Measurements from ENCODE around the gene SSB.

SSB gene

DNA sequence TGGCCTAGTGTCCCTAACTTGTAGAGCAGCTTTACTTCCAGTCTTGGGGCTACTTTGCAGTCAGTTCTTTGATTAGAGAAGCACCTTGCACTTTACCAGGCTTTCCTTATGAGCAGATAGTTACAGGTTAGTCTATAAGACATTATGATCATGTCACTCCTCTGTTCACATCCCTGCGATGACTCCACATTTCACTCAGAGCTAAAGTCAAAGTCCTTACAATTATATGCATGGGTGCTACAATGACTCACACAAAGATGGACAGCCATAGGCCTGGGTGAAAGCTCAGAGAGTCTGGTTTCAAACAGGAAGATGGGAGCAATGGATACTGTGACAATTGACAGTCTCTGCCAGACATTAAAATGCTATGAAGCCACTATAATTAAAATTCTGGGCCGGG, 27.1 kb upstream of the SSB start:
- TF ChIP-seq GATA2 (IDR thresholded peaks at IDR 0.05; ENCODE audit: low read depth, low read length) (no peak), GATA3 (IDR thresholded peaks at IDR 0.05; ENCODE audit: low read depth, low read length) (no peak)

DNA sequence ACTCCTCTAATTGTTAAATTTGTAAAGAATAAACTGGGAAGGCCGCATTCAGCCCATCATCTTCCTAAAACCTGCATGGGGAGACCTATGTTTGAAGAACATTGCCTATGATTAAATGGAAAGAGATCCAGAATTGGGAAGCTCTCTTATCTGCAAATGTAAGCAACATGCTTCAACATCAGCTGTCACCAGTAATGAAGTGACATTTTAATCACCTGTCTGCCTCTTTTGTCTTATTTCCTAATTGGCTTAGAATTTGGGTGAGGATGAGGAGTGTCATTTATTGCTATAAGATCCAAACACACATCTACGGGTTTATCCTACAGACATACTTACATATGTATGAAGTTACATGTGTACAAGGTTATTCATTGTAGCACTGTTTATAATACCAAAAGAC, 26.0 kb upstream of the SSB start:
- TF ChIP-seq GATA2 (IDR thresholded peaks at IDR 0.05; ENCODE audit: low read depth, low read length) (no peak), GATA3 (IDR thresholded peaks at IDR 0.05; ENCODE audit: low read depth, low read length) (no peak)

DNA sequence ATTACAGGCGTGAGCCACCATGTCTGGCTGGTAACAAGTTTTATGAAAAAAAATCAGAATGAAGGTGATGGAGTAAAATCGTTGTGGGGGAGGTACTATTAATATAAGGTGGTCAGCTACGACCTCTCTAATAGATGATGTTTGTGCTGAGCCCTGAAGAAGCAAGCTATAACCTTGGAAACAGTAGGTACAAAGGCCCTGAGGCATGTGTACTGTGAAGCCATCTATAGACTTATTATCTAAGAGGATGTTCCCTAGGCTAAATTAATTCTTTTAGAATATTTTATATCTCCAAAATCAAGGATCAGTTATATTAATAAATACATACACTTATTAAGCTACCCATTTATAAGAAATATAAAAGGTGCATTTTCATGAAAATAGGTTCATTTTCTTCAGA, 23.3 kb upstream of the SSB start:
- no peak for TF ChIP-seq GATA3 (IDR thresholded peaks at IDR 0.05; ENCODE audit: low read depth, low read length)
- TF ChIP-seq GATA2 (IDR thresholded peaks at IDR 0.05; ENCODE audit: low read depth, low read length), result no peak

GRCh38 chr2:169775765-169776164, 22.9 kb upstream of the SSB start:
- TF ChIP-seq GATA2 (IDR thresholded peaks at IDR 0.05; ENCODE audit: low read depth, low read length) (no peak), GATA3 (IDR thresholded peaks at IDR 0.05; ENCODE audit: low read depth, low read length) (no peak)

DNA sequence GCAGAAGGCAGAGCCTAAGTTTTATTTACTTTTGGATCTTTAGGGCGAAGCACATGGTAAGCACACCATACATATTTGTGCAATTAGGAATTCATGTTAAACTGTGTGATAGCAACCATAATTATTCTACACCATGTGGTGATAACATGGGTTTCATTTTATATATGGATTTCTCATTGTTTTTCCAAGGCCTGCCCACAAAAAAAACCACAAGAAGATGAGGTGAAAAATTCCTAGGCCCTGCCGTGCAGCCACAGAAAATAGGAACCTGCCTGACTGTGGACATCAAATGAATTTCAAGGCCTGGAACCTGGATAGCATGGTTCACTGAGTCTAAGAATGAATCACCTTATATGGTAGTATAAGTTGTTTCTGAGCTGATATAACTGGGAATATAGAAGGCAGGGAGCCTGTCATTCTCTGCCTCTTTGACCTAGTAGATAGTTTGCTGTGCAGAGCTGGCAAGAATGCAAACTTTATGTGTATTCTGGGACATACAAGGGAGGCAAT, 22.4 kb upstream of the SSB start:
- TF ChIP-seq GATA2 (IDR thresholded peaks at IDR 0.05; ENCODE audit: low read depth, low read length), result no peak
- no peak for TF ChIP-seq GATA3 (IDR thresholded peaks at IDR 0.05; ENCODE audit: low read depth, low read length)

DNA sequence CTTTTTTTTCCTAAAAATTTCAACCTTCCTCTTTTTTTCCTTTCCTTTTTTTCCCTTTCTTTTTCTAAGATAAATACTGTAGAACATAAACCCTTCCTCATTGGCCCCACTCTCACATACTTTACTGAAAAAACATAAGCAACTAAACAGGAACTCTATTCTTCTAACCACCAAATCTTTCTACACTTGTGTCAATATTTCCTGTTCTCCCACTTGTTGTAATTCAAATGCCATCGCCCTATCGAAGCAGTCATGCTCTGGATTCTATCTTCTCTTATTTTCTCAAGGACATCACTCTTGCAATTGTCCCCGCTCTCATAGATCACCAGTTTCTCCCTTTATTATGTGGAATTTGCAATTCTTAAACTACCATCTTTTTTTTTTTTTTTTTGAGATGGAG, 20.2 kb upstream of the SSB start:
- no peak for TF ChIP-seq GATA3 (IDR thresholded peaks at IDR 0.05; ENCODE audit: low read depth, low read length)
- TF ChIP-seq GATA2 (IDR thresholded peaks at IDR 0.05; ENCODE audit: low read depth, low read length), result no peak

DNA sequence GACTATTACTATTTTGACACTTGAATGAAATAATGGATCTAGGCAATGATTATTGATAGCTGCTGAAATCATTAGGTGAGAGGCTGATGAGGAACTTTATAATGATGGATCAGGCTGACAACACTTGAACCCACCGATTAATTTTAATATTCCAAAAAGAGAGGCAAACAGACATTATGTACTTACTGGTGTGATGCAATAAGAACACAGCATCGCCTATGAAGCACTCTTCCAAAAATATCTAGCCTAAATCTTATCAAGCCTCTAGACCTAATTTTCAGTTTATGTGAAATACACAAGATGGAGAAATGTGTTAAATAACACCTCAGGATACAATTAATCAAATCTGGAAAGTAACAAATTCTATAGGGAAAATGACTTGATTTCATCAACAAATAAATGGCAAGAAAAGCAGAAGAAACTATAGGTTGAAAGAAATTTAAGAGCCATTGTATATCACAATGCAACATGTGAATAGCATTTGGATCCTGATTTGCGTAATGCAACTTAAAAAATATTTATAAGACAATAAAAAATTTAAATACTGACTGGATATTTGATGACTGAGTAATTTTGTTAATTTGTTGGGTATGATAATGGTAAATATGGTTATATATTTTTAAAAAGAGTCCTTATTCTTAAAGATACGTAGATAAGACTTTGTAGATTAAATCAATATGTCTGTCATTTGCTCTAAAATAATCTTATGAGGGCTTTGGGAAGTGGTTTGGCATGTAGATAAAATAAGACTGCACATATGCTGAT, 17.2 kb upstream of the SSB start:
- no peak for TF ChIP-seq GATA3 (IDR thresholded peaks at IDR 0.05; ENCODE audit: low read depth, low read length)
- no peak for TF ChIP-seq GATA2 (IDR thresholded peaks at IDR 0.05; ENCODE audit: low read depth, low read length)

GRCh38 chr2:169782513-169782912, 16.2 kb upstream of the SSB start:
- no peak for TF ChIP-seq GATA2 (IDR thresholded peaks at IDR 0.05; ENCODE audit: low read depth, low read length)

GRCh38 chr2:169790581-169790980, 8.1 kb upstream of the SSB start:
- TF ChIP-seq GATA2 (IDR thresholded peaks at IDR 0.05; ENCODE audit: low read depth, low read length) (no peak), GATA3 (IDR thresholded peaks at IDR 0.05; ENCODE audit: low read depth, low read length) (no peak)

DNA sequence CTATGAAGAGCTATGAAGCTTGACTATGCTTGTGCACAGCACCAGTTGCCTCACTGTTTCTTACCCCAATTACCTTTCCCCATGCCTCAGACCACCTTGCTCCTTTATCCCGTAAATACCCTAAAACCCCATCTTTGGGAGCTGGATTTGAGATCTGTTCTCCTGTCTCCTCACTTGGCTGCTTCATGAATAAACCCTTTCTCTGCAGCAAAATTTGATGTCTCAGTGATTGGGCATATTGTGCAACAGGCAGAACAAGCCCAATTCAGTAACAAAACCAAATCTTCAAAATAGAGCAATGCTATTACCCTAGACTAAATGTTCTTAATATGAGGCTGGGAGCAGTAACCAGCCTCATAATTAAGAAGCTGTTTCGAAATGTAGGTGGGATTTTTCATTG, 3.5 kb upstream of the SSB start:
- TF ChIP-seq GATA3 (IDR thresholded peaks at IDR 0.05; ENCODE audit: low read depth, low read length), result no peak
- no peak for TF ChIP-seq GATA2 (IDR thresholded peaks at IDR 0.05; ENCODE audit: low read depth, low read length)

DNA sequence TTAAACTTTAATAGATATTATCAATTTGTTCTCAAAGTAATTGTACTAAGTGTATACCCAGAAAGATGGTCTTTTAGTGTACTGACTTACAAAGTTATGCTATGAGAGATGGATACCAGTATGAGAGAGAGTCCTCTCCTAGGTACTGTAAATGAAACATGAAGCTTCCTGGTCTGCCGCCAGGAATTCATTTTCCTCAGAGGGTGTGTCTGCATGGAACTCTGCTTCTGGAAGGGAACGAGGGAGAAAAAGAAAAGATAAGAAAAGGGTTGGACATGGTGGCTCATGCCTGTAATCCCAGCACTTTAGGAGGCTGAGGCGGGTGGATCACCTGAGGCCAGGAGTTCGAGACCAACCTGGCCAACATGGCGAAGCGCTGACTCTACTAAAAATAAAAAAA, 2.2 kb upstream of the SSB start:
- TF ChIP-seq GATA3 (IDR thresholded peaks at IDR 0.05; ENCODE audit: low read depth, low read length) (no peak), GATA2 (IDR thresholded peaks at IDR 0.05; ENCODE audit: low read depth, low read length) (no peak)

GRCh38 chr2:169797601-169798000, 1.1 kb upstream of the SSB start:
- no peak for TF ChIP-seq GATA2 (IDR thresholded peaks at IDR 0.05; ENCODE audit: low read depth, low read length)
- no peak for TF ChIP-seq GATA3 (IDR thresholded peaks at IDR 0.05; ENCODE audit: low read depth, low read length)

DNA sequence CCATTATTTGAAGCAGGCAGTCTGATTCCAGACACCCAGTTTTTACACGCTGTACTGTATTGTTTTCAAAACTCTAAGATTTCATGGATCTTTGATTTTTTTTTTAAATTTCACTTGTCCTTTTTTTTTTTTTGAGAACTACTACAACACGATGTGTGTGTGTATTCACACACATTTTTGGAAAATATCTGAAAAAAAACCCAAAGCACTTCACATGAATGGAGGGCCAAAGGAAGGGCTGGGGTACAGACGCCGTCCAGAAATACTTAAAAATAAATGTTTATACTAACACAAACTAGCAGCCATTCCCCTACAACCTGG, 314 bp upstream of the SSB start:
- TF ChIP-seq GATA3 (IDR thresholded peaks at IDR 0.05; ENCODE audit: low read depth, low read length) (no peak), GATA2 (IDR thresholded peaks at IDR 0.05; ENCODE audit: low read depth, low read length) (no peak)

DNA sequence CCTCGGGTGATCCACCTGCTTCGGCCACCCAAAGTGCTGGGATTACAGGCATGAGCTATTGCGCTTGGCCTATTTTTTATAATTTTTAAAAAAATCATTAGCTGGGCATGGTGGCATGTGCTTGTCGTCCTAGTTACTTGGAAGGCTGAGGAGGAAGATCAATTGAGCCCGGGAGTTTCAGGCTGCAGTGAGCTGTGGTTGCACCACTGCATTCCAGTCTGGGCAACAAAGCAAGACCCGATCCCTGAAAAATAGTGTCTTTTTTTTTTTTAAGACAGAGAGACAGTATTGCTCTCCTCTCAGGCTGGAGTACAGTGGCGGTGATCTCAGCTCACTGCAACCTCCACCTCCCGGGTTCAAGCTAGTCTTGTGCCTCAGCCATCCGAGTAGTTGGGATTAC, 4.8 kb downstream of the SSB start:
- no peak for TF ChIP-seq GATA2 (IDR thresholded peaks at IDR 0.05; ENCODE audit: low read depth, low read length)
- TF ChIP-seq GATA3 (IDR thresholded peaks at IDR 0.05; ENCODE audit: low read depth, low read length), result no peak

- TF ChIP-seq GATA2 (IDR thresholded peaks at IDR 0.05; ENCODE audit: low read depth, low read length) (no peak), GATA3 (IDR thresholded peaks at IDR 0.05; ENCODE audit: low read depth, low read length) (no peak)
Measured at GRCh38 chr2:169806586-169806985, 7.9 kb downstream of the SSB start.

DNA sequence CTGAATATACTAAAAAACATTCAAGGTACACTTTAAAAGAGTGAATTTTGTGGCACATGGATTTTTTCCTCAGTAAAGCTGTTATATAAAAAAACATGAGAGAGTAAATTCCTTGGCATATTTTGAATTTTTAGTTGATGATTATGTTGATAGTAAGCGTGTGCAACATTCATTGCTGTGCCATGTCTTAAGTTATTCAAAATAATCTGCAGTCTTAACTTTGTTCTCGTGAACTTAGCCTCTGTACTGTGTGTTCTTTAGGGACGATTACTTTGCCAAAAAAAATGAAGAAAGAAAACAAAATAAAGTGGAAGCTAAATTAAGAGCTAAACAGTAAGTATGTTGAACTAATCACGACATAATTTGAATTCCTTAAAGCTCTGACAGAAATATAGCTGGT, 9.6 kb downstream of the SSB start:
- no peak for TF ChIP-seq GATA3 (IDR thresholded peaks at IDR 0.05; ENCODE audit: low read depth, low read length)
- no peak for TF ChIP-seq GATA2 (IDR thresholded peaks at IDR 0.05; ENCODE audit: low read depth, low read length)

All from SH-SY5Y (cell line).